MCF 10A (cell line): ENCODE results near the gene GEMIN2. TPM values are rescaled to one million over a fixed set of nuclear protein-coding genes. Genes with fewer than 3 reads are reported as not detected.

Source experiments
- BruUV-seq: library from RNA; stranded (reverse); fragments of 400-500 nt; replicated peaks from 2 replicates; lab custom pipeline; 2021; lab: Mats Ljungman, UMichigan
- CTCF ChIA-PET: fragments of 300-600 bp; sonication (Branson Sonifier 250); formaldehyde crosslinking; extraction: SDS; loops from one replicate; lab custom pipeline; 2021; ENCODE audit warnings: antibody characterized with exemption, inconsistent platforms; lab: Yijun Ruan, JAX
- POLR2A ChIA-PET: fragments of 300-600, 350-650 bp; sonication (Branson Sonifier 250); formaldehyde crosslinking; extraction: SDS; loops from one replicate; lab custom pipeline; 2020; ENCODE audit warnings: antibody characterized with exemption, inconsistent platforms; lab: Yijun Ruan, JAX
- DNase-seq: peaks from one replicate; pipeline ENCODE4 v3.0.0-alpha.2; 2018; ENCODE audit not compliant: unreplicated experiment
- H3K27ac Mint-ChIP-seq: one replicate; pipeline ENCODE4 v1.8.0; 2022; ENCODE audit warnings: mild to moderate bottlenecking, low read depth, mixed read lengths; ENCODE audit not compliant: unreplicated experiment
- H3K27me3 Mint-ChIP-seq: one replicate; pipeline ENCODE4 v1.8.0; 2022; ENCODE audit warnings: mixed read lengths; ENCODE audit not compliant: insufficient read depth, unreplicated experiment
- H3K36me3 Mint-ChIP-seq: one replicate; pipeline ENCODE4 v1.8.0; 2022; ENCODE audit warnings: mild to moderate bottlenecking, moderate library complexity, mixed read lengths; ENCODE audit not compliant: insufficient read depth, unreplicated experiment
- H3K4me1 Mint-ChIP-seq: one replicate; pipeline ENCODE4 v1.8.0; 2022; ENCODE audit warnings: mixed read lengths; ENCODE audit not compliant: insufficient read depth, unreplicated experiment
- H3K4me3 Mint-ChIP-seq: one replicate; pipeline ENCODE4 v1.8.0; 2022; ENCODE audit warnings: mild to moderate bottlenecking, moderate library complexity, mixed read lengths; ENCODE audit not compliant: unreplicated experiment
- H3K9me3 Mint-ChIP-seq: one replicate; pipeline ENCODE4 v1.8.0; 2022; ENCODE audit warnings: mixed read lengths; ENCODE audit not compliant: unreplicated experiment
- CTCF ChIP-seq: fragments of 200-600 bp; IDR thresholded peaks from one replicate; pipeline ENCODE4 v1.8.0; 2022; ENCODE audit warnings: antibody characterized with exemption, mild to moderate bottlenecking; ENCODE audit not compliant: unreplicated experiment
- intact Hi-C: fragments of 100-400 bp; cut with micrococcal nuclease; formaldehyde crosslinking; loops from 2 replicates; pipeline ENCODE4 v1.14.1; 2022
- total RNA-seq: library from RNA; stranded (reverse); gene quantifications from 2 replicates; pipeline ENCODE4 v1.2.3, GENCODE V29; 2022

GEMIN2 gene
- total RNA-seq, 1 experiment from 2014 or later = 23.4 TPM

- Mint-ChIP-seq H3K9me3 (no peaks in the 10 kb centered on the region), H3K36me3 (peaks cover 2% of the 10 kb centered on the region), H3K27ac (no peak overlapping the region), H3K4me3 (no peak overlapping the region), H3K4me1 (peaks cover 18% of the 10 kb centered on the region), H3K27me3 (no peaks in the 10 kb centered on the region)
- no TSS peak for BruUV-seq
- no peak for TF ChIP-seq CTCF
- CTCF ChIA-PET = interaction anchor here (1.4 kb wide), 1 partner anchor 99 kb away, joined by 3 read pairs; no protein-coding TSS in a partner anchor
- POLR2A ChIA-PET = interaction anchor here (0.7 to 5.0 kb wide), 4 partner anchors 15 to 259 kb away, joined by 3 to 113 read pairs (median 10); partner anchors contain the start of gene FBXO33
- DNase-seq = no peak
- intact Hi-C loops = loop anchor here (5.0 kb wide), 1 partner anchor 259 kb away; the partner anchor contains the start of gene FBXO33
Measured at GRCh38 chr14:39173198-39173597, 59.1 kb downstream of the GEMIN2 start.

- no peaks in the 10 kb centered on the region for H3K27me3 Mint-ChIP-seq
- H3K4me1 Mint-ChIP-seq = peaks cover 8% of the 10 kb centered on the region
- H3K4me3 Mint-ChIP-seq = peak within 1 kb of the TSS; percentile 93
- ChIA-PET POLR2A (interaction anchor here (0.6 to 5.0 kb wide), 26 partner anchors 11 to 257 kb away, joined by 3 to 113 read pairs (median 4); partner anchors contain the start of genes FBXO33, GEMIN2 and SEC23A), CTCF (interaction anchor here (0.6 kb wide), 1 partner anchor 30 kb away, joined by 5 read pairs; no protein-coding TSS in a partner anchor)
- TF ChIP-seq CTCF = no peak
- peak; percentile 99 for DNase-seq
- H3K36me3 Mint-ChIP-seq = no peaks in the 10 kb centered on the region
- BruUV-seq = no TSS peak
- peak within 1 kb of the TSS; percentile 98 for H3K27ac Mint-ChIP-seq
- intact Hi-C loops = loop anchor here (5.0 kb wide), 1 partner anchor 257 kb away; the partner anchor contains the start of gene FBXO33
- H3K9me3 Mint-ChIP-seq = no peaks in the 10 kb centered on the region
Measured at GRCh38 chr14:39174560-39175444, 60.7 kb downstream of the GEMIN2 start, which contains the start of gene PNN. Gene PNN, plus strand, starts transcription at chr14:39175254. Its CDS starts 26 bp downstream, at chr14:39175280.

- intact Hi-C loops = no loop called here
- POLR2A ChIA-PET = interaction anchor here (0.6 to 5.0 kb wide), 24 partner anchors 10 to 256 kb away, joined by 3 to 113 read pairs (median 4); partner anchors contain the start of genes FBXO33, GEMIN2 and SEC23A
- Mint-ChIP-seq H3K36me3 (no peaks in the 10 kb centered on the region), H3K9me3 (no peaks in the 10 kb centered on the region), H3K4me3 (peak overlapping the region; percentile 93), H3K27me3 (no peaks in the 10 kb centered on the region), H3K4me1 (peaks cover 8% of the 10 kb centered on the region), H3K27ac (peak overlapping the region; percentile 98)
- CTCF ChIA-PET = interaction anchor here (0.6 kb wide), 1 partner anchor 31 kb away, joined by 5 read pairs; no protein-coding TSS in a partner anchor
- peak; percentile 27 for DNase-seq
- BruUV-seq = TSS peak; percentile 68
- no peak for TF ChIP-seq CTCF
Measured at GRCh38 chr14:39175445-39176262, 61.5 kb downstream of the GEMIN2 start.
